Erythroblast (primary cell): Measurements from ENCODE around the gene STOM.

Source experiments
- GATA1 ChIP-seq: IDR thresholded peaks from 2 replicates; pipeline ENCODE4 v1.6.1; 2011; ENCODE audit warnings: low read depth, mild to moderate bottlenecking, control low read depth, low read length, moderate library complexity
- POLR2A ChIP-seq: IDR thresholded peaks from 2 replicates; pipeline ENCODE4 v1.6.1; 2011; ENCODE audit warnings: mild to moderate bottlenecking, low read length

DNA sequence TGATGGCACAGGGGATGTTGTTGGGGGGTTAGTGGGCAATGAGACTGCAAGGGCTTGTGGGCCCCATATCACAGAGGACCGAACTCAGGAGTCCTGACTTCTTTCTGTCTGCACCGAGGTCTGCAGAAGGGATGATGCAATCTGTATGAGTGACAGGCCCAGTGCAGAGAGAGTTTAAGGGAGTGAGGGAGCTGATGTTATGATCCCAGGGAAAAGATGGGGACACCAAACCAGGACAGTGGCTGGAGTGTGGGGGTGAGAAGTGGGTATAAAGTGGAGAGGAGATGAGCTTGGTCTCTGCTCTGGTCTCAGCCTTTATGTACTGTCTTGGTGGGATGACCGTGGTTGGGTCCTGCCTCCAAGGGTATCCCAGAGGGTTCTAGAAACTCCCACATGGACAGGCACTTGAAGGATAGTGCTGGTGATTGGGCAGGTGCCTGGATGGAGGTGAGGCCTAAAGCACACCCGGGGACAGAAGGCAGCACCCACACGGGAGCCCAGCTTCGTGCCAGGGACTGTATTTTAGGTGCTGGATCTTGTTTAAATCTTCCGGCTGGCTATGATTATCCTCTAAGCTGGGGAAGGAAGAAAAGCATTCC lies 80.2 kb downstream of the STOM start:
- TF ChIP-seq GATA1: no peak
- no peak for TF ChIP-seq POLR2A
